HEK293T (cell line): Measurements from ENCODE around the gene SLC26A1.
"Not testable (repeated sequence)": the region's sequence is repeated elsewhere in the genome, so short reads cannot be mapped to it uniquely, and the experiment has no call there.

Source experiments
- CTCF ChIA-PET: fragments of 350-600 bp; formaldehyde crosslinking; extraction: SDS; loops from one replicate; lab custom pipeline; 2021; ENCODE audit warnings: antibody characterized with exemption, inconsistent platforms; lab: Yijun Ruan, JAX
- POLR2A ChIA-PET: fragments of 350-600 bp; formaldehyde crosslinking; extraction: SDS; loops from one replicate; lab custom pipeline; 2020; ENCODE audit warnings: antibody characterized with exemption, inconsistent platforms; lab: Yijun Ruan, JAX
- DNase-seq: peaks from one replicate; pipeline ENCODE4 v3.0.0; 2012; ENCODE audit warnings: mixed read lengths; ENCODE audit errors: extremely low spot score
- ARNT ChIP-seq: fragments of 450-650 bp; IDR thresholded peaks from 2 replicates; pipeline ENCODE4 v1.6.1; 2017; ENCODE audit warnings: mild to moderate bottlenecking
- BHLHE40 ChIP-seq: fragments of 450-650 bp; IDR thresholded peaks from 2 replicates; pipeline ENCODE4 v1.6.1; 2016; ENCODE audit warnings: mild to moderate bottlenecking, moderate library complexity, borderline replicate concordance
- CTBP1 ChIP-seq: fragments of 450-650 bp; IDR thresholded peaks from 2 replicates; pipeline ENCODE4 v1.6.1; 2016; ENCODE audit warnings: borderline replicate concordance
- ELF4 ChIP-seq: fragments of 450-650 bp; IDR thresholded peaks from 2 replicates; pipeline ENCODE4 v1.6.1; 2017; ENCODE audit warnings: antibody characterized with exemption
- FOXA1 ChIP-seq: fragments of 450-650 bp; IDR thresholded peaks from 2 replicates; pipeline ENCODE4 v1.6.1; 2016; ENCODE audit warnings: mild to moderate bottlenecking
- FOXK2 ChIP-seq: fragments of 450-650 bp; IDR thresholded peaks from 2 replicates; pipeline ENCODE4 v1.6.1; 2016; ENCODE audit warnings: mild to moderate bottlenecking
- FOXM1 ChIP-seq: fragments of 450-650 bp; IDR thresholded peaks from 2 replicates; pipeline ENCODE4 v1.6.1; 2017; ENCODE audit warnings: mild to moderate bottlenecking, borderline replicate concordance
- HDGF ChIP-seq: fragments of 450-650 bp; IDR thresholded peaks from 2 replicates; pipeline ENCODE4 v1.6.1; 2017; ENCODE audit warnings: antibody characterized with exemption, borderline replicate concordance
- L3MBTL2 ChIP-seq: fragments of 450-650 bp; conservative IDR thresholded peaks from 2 replicates; pipeline ENCODE4 v1.6.1; 2016; ENCODE audit warnings: mild to moderate bottlenecking
- LEF1 ChIP-seq: fragments of 450-650 bp; IDR thresholded peaks from 2 replicates; pipeline ENCODE4 v1.6.1; 2017; ENCODE audit warnings: mild to moderate bottlenecking, borderline replicate concordance
- NFRKB ChIP-seq: fragments of 450-650 bp; IDR thresholded peaks from 2 replicates; pipeline ENCODE4 v1.6.1; 2016; ENCODE audit warnings: mild to moderate bottlenecking, moderate library complexity
- SP1 ChIP-seq: fragments of 450-650 bp; IDR thresholded peaks from 2 replicates; pipeline ENCODE4 v1.6.1; 2017
- SUZ12 ChIP-seq: fragments of 450-650 bp; IDR thresholded peaks from 2 replicates; pipeline ENCODE4 v1.6.1; 2016; ENCODE audit warnings: mild to moderate bottlenecking
- TARDBP ChIP-seq: fragments of 450-650 bp; IDR thresholded peaks from 2 replicates; pipeline ENCODE4 v1.6.1; 2016
- ZNF384 ChIP-seq: fragments of 450-650 bp; IDR thresholded peaks from 2 replicates; pipeline ENCODE4 v1.6.1; 2016
- TF ChIP-seq, protein P1 (sequence below): fragments of 450-650 bp; IDR thresholded peaks from 2 replicates; pipeline ENCODE4 v1.6.1; 2016

The SLC26A1 gene

DNA sequence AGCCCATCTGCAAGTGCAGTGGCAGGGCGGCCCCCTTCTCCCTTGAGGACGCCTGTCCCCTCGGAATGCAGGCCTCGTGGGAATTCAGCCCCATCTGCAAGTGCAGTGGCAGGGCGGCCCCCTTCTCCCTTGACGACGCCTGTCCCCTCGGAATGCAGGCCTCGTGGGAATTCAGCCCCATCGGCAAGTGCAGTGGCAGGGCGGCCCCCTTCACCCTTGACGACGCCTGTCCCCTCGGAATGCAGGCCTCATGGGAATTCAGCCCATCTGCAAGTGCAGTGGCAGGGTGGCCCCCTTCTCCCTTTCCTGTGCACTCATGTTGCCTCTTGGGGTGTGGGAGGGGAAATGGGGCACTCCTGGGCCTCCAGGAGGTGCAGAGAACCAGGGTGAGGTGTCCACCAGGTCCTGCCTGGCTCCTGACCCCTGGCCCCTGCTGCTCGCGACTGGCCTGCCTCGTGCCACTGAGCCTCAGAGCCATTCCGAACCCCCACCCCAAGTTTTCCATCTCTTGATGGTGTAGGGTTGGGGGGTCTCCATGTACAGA is 6.8 kb upstream of the SLC26A1 start:
- ChIA-PET CTCF (no interaction called here), POLR2A (no interaction called here)
- TF ChIP-seq LEF1 = no peak
- TF ChIP-seq TARDBP = no peak
- TF ChIP-seq ARNT = no peak
- TF ChIP-seq ZNF384 = no peak
- TF ChIP-seq L3MBTL2 = no peak
- TF ChIP-seq, protein P1, sequence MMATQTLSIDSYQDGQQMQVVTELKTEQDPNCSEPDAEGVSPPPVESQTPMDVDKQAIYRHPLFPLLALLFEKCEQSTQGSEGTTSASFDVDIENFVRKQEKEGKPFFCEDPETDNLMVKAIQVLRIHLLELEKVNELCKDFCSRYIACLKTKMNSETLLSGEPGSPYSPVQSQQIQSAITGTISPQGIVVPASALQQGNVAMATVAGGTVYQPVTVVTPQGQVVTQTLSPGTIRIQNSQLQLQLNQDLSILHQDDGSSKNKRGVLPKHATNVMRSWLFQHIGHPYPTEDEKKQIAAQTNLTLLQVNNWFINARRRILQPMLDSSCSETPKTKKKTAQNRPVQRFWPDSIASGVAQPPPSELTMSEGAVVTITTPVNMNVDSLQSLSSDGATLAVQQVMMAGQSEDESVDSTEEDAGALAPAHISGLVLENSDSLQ = no peak
- no peak for TF ChIP-seq ELF4
- no peak for TF ChIP-seq HDGF
- no peak for TF ChIP-seq SP1
- no peak for DNase-seq

DNA sequence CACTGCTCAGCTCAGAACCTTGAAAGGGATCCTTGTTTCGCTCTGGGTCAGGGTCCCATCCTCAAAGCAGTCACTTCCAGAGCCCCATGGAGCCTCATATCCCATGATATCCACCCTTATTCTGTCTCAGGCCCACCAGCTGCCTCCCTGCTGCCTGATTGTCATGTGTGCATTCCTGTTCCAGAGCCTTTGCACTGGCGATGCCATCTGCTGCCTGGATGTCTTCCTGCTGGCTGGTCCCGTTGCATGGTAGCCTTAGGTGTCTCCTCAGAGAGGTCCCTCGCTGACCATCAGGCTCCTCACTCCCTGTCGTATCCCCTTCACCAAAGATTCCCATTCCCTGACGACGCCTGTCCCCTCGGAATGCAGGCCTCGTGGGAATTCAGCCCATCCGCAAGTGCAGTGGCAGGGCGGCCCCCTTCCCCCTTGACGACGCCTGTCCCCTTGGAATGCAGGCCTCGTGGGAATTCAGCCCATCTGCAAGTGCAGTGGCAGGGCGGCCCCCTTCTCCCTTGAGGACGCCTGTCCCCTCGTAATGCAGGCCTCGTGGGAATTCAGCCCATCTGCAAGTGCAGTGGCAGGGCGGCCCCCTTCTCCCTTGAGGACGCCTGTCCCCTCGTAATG is 6.1 kb upstream of the SLC26A1 start:
- DNase-seq, CTCF ChIA-PET: not testable (repeated sequence)
- POLR2A ChIA-PET = interaction anchor here (1.0 kb wide), 1 partner anchor 12 kb away, joined by 4 read pairs; no protein-coding TSS in a partner anchor

DNA sequence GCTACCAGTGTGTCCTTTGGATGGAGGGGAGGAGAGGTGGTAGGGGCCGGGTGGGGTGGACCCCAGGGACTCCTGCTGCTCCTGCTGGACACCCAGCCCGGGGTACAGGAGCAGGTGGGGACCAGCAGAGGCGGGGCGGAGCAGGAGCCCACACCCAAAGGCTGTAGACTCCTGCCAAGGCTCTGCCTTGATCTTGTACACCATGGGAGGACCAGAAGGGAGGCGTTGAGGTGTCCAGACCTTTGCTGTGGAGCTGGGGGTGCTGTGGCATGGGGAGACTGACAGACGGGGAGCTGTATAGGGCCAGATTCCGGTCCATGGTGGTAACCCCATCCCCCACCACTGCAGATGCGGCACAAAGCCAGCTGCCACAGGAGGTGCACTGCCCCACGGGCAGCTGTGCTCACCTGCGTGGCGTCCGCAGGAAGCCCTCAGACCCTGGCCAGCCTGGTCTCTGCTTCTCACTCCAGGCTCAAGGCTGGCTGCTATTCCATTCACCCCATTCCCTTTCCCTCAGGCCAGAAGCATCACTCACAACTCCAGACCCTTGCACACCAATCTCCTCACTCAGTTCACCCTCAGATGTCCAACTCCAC is 5.0 kb upstream of the SLC26A1 start:
- TF ChIP-seq, protein P1 = no peak
- TF ChIP-seq ZNF384 (no peak), L3MBTL2 (no peak), CTBP1 (no peak), LEF1 (no peak), SUZ12 (no peak), HDGF (no peak), ELF4 (no peak), FOXA1 (no peak), NFRKB (no peak), SP1 (no peak), TARDBP (no peak), ARNT (no peak), FOXM1 (no peak), BHLHE40 (no peak)
- ChIA-PET CTCF (no interaction called here), POLR2A (interaction anchor here (1.0 kb wide), 1 partner anchor 11 kb away, joined by 4 read pairs; no protein-coding TSS in a partner anchor)
- no peak for DNase-seq

DNA sequence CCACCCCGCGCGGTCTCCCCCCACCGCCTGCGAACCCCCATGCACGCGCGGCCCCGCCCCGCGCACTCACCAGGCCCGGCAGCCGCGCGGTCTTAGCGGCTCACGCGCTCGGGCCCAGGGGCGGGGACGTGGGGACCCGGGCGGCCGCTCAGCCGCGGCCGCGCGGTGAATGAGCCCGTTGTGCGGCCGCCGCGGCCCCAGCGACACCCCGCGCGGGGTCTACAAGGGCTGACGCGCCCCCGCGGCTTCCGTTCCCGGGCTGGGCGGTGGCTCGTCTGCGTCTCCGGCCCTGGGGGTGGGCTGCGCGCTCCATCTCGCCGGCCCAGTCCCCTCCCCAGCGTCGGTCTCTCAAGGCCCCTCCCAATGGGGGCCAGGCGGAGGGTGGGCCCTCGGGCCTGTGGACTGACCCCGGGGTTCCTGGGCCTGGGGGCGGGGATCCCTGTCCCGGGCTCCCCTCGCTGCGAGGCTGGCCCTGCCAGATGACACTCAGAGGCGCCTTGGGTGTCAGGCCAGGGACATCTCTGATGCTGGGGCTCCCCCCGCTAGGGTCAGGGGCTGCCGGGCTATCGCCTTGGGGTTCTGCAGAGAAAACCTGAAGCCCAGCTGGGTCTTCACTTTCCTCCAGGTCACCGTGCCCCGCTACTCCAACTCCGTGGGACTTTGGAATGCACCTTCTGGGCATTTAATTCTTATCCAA is 4.3 kb upstream of the SLC26A1 start:
- no peak for DNase-seq
- CTCF ChIA-PET = no interaction called here
- POLR2A ChIA-PET = no interaction called here
- no peak for TF ChIP-seq TARDBP

DNA sequence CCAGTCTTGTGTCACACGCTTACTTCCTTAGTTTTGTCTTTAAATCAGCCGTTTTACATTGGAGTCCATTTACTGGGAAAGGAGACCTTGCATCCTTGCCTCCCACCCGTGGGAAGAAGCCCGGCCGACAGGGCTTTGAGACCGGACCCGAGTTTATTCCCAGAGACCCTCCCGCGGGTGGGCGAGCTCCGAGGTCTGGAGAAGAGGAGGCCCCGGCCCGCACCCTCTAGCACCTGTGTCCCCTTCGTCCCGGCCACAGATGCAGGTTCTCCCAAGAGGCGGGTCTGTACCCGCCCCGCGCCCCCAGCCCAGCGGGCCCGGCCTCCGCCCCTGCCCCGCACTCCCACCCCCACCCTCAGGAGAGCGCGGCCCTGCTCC is 3.8 kb upstream of the SLC26A1 start:
- no peak for DNase-seq
- POLR2A ChIA-PET = no interaction called here
- CTCF ChIA-PET = no interaction called here
- TF ChIP-seq ELF4 = no peak
- TF ChIP-seq CTBP1 = no peak
- TF ChIP-seq FOXK2 = no peak
- TF ChIP-seq TARDBP = no peak
- TF ChIP-seq NFRKB = no peak
- no peak for TF ChIP-seq SUZ12
- TF ChIP-seq ARNT = no peak
- TF ChIP-seq BHLHE40 = no peak
- TF ChIP-seq SP1 = no peak
- TF ChIP-seq FOXM1 = no peak
- TF ChIP-seq L3MBTL2 = no peak
- TF ChIP-seq, protein P1 = no peak
- TF ChIP-seq LEF1 = no peak
- TF ChIP-seq FOXA1 = no peak
- TF ChIP-seq ZNF384 = no peak

DNA sequence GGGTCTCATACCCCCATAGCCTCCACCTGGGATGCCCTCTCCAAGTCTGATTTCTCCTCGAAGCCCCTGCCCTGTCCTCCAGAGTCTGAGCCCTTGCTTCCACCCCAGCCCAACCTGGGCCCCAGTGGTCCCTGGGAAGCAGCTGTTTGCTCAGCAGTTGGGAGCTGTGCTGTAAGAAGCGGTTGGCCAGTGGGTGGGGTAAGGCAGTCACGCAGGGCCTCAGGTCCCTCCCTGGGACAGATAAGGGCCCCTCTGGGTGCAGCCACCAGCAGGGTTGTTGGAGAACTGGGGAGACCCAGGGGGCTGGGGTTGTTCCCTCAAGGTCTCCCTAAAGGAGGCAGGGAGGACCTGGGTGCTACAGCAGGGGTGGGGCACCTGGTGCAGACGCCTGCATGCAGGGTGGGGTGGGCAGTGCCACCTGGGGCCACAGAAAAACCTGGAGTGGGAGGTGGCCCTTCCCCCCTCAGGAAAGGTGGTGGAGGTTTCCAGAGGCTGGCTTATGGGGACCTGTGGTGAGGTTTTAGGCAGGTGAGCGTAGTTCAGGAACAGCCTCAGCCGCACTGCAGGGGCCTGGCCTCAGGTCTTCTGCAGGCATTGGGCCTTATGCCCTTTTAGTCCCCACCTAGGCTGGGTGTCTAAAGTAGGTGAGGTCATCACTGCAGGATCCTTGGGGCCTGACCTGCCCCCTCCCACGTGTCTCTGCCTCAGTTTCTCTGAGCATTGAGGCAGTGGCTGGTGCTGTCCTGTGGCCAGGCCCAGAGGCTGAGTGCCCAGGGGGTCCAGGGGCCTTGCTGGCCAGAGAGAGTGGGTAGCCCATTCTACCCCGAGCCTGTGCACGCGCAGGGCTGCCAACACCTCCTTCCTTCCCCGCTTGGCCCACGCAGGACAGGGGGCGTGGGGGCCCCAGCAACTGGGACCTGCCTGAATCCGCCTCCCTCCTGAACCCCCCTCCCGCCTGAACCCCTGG is 3.1 kb upstream of the SLC26A1 start:
- DNase-seq = no peak
- ChIA-PET POLR2A (no interaction called here), CTCF (no interaction called here)

More for the DNA sequence above, 3.1 kb upstream of the SLC26A1 start:
- no peak for TF ChIP-seq FOXK2
- TF ChIP-seq BHLHE40 = no peak
- no peak for TF ChIP-seq HDGF
- no peak for TF ChIP-seq ZNF384
- TF ChIP-seq FOXA1 = no peak
- TF ChIP-seq LEF1 = no peak
- TF ChIP-seq, protein P1 = no peak
- no peak for TF ChIP-seq NFRKB
- no peak for TF ChIP-seq CTBP1
- no peak for TF ChIP-seq SUZ12
- TF ChIP-seq TARDBP = no peak
- TF ChIP-seq FOXM1 = no peak
- TF ChIP-seq L3MBTL2 = no peak
